Hippocampal formation (tissue), 2 donors: ENCODE results near the gene PRKCA.

Source experiments
- DNase-seq, 2 donors: peaks; one replicate each; lab custom pipeline; 2025; lab: John Stamatoyannopoulos, UW

Gene PRKCA

DNA sequence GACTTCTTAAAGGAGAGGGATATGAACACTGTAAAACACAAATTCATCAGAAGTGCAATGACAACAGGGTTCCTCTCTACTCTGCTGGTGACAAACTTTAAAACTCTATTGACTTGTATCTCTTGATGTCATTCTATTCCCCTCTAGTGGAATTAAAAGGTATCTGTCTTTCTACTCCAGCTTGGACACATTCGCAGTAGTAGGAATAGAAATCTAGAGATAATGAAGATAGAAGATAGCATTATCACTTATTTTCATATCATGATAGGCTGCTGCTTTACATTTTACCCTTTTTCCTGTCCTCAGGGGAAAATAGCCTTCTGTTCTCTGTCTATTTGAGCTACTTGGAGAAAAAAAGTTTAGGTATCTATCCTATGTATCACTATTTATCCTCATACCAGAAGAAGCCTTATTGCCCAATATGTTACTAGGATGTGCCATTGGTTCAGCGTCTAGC is 322.9 kb downstream of the PRKCA start:
- DNase-seq, result peak in 1 of 2 donors; percentile 70

DNA sequence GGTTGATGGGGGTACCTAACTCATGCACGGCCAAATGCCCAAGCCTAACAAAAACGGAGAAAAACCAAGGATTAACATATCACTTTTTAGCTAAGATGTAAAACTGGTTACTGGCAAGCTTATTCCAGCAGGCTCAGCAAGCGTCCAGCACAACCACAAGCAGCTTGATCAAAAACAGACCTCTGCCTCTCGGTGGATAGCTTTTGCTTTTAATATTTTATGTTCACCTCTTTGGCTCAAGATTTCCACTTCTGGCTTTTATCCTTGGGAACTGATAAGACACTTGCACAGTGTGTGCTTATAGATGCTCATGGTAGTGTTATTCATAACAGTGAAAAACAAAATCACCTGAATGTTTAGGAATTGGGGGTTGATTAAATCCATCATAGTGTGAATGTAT is 325.6 kb downstream of the PRKCA start:
- DNase-seq, result no peak

DNA sequence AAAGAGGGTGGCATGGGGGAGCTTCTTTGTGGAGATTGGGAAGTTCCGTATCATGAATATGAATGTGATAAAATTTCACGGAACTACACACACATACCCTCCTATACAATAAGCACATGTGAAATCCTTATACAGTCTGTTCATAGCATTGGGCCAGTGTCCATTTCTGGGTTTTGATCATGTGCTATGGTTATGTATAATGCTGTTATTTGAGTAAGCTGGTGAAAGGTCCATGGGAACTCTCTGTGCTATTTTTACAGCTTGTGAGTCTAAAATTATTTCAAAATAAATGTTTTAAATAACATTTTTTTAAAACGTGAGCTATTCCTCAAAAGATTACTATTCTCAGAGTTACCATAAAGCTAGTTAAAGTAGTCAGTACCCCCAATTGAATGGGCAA is 327.3 kb downstream of the PRKCA start:
- no peak for DNase-seq

DNA sequence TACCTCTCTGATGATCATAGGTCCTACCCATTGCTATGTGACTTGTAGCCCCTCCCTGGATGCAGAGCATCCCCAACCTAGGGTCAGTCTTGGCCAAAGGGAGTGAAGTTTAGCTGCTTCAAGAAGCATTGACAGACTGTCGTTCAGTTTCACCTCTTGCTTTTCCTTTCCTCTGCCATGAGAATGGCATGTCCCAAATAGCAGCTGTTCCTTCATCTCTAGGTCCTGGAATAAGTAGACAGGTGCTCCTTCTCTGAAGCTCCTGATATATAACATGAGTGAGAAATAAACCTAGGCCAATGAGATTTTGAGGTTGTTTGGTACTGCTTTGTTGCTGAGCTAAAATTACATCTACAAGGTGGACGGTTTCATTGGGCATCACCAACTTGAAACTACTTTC is 328.0 kb downstream of the PRKCA start:
- no peak for DNase-seq

DNA sequence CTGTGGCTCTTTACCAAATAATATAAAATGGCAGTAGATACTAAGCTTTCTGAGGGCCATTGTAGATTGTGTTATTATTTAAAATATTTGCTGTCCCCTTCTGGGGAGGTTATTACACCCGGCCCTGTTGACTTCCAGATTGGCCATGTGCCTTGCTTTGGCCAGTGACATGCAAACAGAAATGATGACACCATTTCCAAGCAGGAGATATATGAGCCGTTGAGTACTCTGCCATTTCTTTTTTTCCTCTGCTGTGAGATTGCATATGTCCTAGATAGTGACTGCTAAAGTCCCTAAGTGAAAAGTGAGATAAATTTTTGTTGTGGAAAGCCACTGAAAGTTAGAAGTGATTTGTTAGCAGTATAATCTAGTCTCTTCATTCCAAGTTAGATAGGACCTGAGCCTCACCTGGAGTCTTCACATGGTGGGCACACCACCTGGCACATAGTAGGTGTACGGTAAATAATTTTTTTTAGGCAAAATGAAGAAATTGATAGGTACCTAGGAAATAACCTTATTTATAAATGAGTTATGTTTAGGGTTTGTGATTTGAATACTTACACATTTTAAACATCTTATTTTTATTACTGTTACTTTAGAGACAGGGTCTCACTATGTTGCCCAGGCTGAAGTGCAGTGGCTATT is 328.5 kb downstream of the PRKCA start:
- no peak for DNase-seq

DNA sequence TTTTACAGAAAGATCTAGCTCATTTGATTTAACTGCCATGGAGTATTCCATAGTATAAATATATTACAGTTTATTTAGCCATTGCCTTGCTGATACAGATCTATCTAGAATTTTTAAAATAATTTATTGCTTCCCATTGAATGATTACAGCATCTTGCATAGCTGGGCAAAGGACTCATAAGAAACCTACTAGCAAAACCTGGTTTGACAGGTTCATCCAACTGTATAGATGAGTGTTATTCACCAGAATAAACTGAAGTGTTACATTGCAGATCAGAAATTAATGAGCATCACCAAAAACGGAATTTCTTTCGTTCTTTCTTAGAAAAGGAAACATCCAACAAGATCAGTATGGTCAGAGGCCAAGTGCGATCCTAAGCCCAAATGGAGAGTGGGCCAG is 330.3 kb downstream of the PRKCA start:
- no peak for DNase-seq

DNA sequence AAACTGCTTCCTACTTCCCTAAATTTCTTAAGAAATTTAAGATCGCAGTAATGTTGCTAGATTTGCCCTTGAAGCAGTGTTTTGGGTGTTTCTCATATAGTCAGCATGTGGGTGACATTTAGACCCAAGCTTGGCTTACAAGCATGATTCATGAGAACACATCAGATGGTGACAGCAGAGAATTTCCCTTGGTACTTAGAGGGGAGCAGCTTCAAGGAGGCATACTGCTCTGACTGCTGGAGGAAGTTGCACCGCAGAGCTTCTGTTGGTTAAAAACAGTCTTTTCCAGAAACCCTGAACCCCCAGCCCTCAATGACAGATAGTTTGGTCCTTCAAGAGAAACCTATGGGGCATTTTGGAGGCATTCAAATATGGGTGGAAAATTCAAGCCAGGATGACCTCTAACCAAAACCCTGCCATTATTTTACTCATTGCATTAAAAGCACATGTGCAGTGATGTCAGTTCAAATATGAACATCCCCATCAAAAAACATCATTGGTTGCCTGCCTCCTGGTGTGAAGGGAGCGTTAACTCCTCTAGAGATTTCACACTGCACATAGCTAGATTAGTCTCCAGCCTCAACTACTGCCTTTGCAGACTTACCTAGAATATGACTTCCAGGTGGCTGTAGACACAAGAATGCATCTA is 331.0 kb downstream of the PRKCA start:
- DNase-seq, result no peak

DNA sequence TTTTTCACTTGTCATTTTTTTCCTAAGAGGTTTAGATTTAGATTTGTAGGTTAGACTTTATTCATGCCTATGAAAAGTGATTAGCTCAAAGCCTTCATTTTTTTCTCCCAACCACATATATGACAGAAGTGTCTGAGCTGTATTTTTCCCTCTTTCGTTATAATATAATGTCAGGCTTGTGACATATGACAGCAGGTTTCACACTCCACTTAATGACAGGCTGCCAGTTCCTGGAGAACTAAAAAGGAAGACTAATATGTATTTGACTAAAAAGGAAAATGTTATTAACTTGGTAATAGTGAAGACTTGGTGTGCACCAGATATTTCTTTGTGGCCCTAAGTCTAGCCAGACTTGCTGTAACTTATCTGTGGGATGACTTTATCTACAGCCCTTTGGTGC is 331.8 kb downstream of the PRKCA start:
- no peak for DNase-seq

DNA sequence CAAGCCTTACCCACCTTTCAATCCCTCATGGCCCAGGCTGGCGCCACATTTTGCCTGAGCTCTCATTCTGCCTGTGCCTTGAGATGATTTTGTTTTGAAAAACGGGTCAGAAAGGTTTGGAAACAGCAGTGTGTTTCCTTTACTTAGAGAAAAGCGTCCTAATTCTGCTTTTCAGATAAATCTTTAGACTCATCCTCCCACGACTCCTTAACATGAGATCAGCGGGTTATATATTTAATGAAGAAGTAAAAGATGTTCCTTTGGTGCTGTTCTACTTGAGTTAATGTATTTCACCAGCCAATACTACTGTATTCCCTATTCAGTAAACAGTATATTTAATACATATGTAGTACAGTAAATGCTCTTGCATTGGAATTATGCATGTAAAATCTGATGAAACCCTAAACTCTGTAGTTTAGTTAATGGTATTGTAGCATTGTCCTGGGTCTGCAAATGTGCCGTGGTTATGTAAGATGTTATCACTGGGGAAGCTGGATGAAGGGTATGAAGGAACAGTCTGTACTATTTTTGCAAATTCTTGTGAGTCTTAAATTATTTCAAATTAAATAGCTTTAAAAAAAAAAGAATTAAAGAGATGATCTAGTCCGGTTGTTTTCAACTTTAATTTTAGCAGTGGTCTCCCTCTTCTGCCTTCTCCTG is 333.1 kb downstream of the PRKCA start:
- no peak for DNase-seq

DNA sequence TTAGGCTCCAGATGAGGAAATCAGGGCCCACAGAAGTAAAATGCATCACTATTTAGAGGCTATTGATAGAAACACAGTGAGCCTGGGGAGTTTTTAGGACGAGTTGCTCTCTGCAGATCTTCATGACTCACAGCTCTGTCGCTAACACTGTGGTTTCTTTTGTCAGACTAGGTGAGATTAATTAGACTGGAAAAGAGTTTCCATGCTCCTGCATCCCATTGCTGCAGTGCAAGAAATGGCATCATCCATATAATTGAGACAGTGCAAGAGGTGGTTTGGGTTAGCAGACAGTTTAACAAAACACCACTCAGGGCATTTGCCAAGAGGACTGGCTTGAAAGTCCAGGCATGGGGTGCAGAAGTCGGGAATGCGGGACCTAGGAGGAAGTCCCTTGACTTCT is 333.7 kb downstream of the PRKCA start:
- peak in 1 of 2 donors; percentile 30 for DNase-seq

DNA sequence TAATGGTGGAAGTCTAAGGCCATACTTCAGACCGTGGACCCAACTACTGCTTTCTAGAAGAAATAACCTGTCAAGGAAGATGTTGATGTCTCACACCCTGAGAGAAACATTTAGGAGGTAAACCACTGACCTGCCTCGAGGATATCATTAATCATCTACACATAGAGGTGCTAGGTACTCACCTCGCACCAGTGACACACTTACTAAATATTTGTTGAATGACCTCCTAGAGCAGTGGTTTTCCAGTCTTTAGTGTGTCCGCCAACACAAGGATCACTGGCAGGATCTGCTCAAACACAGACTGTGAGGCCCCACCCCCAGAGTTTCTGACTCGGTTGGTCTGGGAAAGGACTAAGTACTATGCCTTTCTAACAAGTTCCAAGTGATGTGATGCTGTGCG is 335.1 kb downstream of the PRKCA start:
- DNase-seq, result no peak

DNA sequence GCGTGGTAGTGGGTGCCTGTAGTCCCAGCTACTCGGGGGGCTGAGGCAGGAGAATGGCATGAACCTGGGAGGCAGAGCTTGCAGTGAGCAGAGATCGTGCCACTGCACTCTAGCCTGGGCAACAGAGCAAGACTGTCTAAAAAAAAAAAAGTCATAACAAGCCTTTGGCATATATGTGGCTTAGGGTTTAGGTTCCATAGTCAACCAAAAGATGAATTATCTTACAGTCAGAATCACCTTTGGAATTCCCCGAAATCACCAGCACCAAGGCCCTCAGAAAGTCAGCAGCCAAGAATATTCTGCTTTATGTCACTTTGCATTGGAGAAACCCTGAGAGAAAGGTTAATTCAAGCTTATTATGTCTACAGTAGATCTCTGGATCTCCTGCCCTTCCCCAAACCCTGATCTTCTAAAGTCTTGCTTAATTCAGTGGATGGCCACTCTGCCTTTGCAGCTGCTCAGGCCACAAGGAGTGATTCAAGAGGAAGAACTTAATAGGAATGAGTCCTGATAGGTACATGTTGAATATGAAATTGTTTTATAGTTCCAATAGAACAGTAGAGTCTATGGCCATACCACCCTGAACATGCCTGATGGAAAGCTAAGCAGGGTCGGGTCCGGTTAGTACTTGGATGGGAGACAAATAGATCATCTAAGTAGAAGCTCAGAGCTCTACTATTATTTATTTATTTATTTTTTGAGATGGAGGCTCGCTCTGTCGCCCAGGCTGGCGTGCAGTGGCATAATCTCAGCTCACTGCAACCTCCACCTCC is 336.5 kb downstream of the PRKCA start:
- DNase-seq, result no peak

DNA sequence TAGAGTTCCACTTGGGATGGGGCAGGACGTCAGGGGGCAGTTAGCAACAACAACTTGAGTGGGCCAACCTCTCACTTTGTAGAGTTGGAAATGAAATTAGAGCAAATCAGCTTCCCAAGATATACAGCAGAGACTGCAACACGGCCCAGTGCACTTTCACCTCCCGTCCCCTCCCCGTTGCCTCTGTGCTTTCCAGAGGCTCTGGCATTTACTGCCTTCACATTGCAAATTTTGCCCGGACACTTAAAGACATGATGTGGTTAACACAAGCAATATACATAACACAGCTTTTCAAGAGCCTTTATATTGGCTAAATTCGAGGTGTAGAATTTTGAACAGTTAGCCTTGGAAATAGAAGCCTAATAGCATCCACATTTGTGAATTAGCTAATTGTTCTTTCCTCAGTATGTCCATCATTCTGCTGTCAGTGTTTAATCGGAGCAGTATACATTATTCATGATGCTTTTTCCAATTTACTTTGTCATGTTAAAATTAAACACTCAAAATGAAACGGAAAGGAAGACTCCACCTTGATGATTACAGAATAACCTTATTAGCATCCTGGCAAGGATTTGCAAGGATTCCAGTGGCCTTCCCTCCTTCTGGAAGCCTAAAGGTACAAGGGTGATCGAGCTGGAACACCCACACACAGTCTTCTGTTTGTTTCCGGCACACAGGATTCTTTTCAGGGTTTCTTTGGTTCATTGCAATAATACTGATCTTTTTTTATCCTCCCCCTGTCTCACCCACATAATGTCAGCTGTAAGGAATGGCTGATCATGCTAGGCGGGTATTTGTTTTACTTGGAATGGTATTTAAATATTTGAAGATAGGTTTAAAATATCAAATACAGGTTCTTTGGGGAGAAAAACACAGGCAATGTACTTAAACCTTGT is 341.6 kb downstream of the PRKCA start:
- DNase-seq, result no peak

DNA sequence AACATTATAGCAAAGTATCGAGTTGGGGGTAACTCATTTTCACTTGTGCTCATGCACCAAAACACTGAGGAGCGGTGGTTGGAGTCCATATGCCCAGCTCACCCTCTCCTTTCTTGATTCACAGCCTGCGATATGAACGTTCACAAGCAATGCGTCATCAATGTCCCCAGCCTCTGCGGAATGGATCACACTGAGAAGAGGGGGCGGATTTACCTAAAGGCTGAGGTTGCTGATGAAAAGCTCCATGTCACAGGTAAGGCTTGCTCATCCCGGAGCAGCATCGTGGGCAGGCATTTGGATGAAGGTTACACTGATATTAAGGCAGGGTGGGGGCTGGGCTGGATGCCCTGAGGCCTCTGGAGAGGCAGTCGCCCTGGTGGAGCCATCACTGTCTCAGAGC is 342.8 kb downstream of the PRKCA start:
- no peak for DNase-seq

DNA sequence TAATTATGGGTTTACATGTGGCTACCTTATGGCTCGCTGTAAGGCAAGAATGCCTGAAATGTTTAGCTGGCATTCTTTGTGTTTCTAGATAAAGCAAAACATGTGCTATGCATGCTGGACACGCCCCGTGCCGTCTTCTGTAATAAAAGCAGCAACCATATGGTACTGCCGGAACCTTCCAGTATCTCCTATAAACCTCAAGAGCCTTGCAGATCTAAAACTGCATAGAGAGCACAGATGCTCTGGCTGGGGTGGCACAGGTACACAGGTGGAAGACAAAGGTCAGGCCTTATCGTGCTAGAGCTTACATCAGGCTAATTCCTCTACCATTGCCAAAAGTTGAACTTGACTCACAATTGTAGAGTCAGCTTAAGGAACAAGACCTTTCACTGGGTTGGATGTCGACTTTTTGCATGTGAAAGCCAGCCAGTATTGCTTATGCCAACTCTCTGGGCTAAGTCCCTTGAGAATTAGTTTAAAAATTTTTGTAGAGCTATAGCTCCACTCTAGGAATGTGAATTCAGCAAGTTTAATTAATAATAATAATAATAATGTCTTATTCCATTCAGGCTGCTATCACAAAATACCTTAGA is 345.1 kb downstream of the PRKCA start:
- DNase-seq, result no peak

DNA sequence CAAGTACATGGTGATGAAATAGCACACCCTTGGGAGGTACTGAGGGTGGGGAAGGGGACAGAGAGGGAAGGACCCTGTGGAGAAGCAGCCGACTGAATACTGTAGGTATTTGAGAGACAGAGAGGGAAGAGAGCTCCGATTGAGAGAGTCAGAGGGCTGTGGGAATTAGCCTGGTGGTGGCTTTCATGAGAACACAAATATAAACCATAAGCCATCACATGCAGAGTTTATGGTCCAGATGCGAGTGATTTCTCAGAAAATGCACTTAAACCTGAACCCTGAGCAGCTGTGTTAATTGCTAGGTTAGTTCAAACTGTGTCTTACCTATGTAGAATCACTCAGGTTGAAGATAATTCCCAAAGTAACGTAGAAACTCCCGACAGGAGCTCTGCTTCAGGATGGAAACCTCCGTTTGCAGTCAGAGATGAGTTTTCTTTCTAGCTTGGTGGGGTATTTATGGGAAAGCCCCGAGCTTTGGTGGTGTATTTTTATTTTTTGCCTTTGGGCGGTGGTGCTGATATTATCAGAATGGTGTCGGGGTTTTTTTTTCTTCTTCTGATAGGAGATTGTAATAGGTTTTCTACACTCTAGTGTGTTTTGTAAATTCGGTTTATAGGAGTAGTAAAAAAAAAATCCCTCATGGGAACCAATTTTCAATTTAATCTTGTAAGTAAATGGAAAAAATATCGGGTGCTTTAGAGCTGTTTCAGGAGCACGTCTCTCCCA is 347.6 kb downstream of the PRKCA start:
- DNase-seq, result no peak

DNA sequence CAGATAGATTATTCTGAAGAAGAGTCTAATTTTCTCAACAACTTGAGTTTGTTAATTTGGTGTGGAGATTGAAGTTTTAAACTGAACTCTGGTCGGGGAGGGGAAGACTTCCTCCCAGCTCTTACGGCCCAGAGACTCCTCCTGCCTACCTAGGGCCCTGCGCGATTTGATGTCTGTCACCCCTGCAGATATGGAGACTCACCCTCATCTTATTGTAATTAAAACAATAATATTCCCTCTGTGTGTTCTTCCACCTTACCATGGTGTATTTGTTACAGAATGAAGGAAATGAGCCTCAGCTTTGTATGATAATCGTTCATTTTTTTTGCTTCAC is 348.1 kb downstream of the PRKCA start:
- no peak for DNase-seq

DNA sequence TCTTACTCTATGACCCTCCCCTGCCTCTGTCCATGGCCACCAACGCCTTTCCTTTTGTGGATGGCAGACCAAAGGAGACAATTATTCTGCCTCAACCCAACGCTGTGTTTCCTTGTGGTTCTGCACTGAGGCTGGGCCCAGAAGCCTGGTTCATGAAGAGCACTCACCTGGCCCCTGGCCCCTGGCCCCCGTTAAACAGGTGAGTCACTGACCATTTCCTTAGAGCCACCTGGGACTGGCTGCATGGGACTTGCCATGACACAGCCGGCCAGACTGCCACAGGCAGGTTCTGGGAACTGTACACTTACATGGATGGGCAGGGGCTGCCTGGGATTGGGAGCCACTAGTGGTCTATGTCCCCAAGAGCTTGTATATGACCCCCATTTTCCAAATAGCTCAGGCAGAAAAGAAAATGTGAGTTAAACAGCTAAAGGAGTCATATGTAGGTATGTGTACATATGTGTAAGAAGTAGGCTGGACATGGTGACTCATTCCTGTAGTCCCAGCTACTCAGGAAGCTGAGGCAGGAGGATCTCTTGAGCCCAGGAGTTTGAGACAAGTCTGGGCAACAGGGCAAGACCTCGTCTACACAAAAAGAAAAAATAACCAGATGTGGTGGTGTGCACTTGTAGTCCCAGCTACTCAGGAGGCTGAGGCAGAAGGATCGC is 350.6 kb downstream of the PRKCA start:
- DNase-seq, result no peak

DNA sequence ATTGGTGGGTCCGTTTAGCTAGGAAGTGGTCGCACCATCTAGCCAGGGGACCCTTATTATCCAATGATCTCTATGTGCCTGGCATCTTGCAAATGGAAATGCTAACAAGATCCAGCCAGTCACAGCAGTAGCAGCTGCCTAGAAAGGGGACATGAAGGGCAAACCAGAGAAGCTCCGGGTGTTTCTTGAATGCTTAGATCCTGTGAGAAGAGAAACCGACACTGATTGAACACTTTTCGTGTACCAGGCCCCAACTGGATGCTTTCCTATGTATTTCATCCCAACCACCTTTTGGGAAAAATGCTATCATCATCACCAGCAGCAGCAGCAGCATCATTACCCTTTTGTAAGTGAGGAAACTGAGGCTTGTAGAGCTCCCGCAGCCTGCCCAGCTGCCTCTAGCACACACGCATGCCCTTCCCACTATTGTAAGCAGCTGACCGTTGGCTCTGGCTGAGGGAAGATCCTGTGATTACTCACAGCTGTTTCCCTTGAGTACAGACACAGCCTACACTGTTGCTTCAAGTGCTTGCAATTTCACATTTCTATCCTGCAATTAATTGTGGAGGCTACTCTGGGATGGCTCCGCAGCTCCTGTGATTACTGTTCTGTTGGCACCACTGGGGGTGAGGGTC is 351.8 kb downstream of the PRKCA start:
- DNase-seq, result no peak

DNA sequence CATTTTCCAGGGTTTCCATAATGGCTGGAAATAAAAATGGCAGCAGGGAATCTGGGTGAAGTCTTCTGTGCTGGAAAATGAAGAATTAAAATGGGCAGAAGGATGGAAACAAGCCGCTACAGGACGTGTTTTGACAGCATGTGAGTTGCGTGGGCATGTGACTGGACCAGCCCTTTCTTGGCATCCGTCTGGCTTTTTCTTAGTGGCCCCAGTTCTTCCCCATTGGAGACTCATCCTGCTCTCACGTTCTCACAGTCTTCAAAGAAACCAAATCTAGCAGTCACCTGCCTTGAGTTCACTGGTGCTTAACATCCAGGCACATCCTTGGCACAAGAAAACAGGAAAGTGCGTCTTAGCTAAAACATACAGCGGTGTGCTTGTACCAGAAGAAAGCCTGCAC is 352.4 kb downstream of the PRKCA start:
- no peak for DNase-seq
